ENCODE data around the gene C16orf96.

GRCh38 chr16:4612474-4612931 is 56.4 kb downstream of the C16orf96 start:
- TF ChIP-seq CTCF (IDR thresholded peaks at IDR 0.05; ENCODE audit: insufficient read depth, low read length) (no peak), POLR2AphosphoS5 (IDR thresholded peaks at IDR 0.05; ENCODE audit: low read depth) (no peak), SPI1 (IDR thresholded peaks at IDR 0.05; ENCODE audit: borderline replicate concordance, low read depth) (no peak), REST (IDR thresholded peaks at IDR 0.05; ENCODE audit: insufficient replicate concordance, low read depth) (no peak)
